Vagina (tissue), 2 donors: ENCODE data around the gene PDE4A.
A peak's percentile ranks its signal among the peaks of the same experiment; 100 is the strongest.

ENCODE experiments used
- CTCF ChIP-seq, 3 experiments: fragments of 450-650 bp in 2 of 3; fragments of 200-600 bp in 1 of 3; sonication (generic) in 1 of 3; IDR thresholded peaks; one replicate each; pipeline ENCODE4 v1.5.1; 2017 to 2019; ENCODE audit warnings: antibody characterized with exemption in 3 of 3, mild to moderate bottlenecking in 2 of 3, moderate library complexity in 2 of 3
- POLR2A ChIP-seq, 2 donors: fragments of 450-650 bp; IDR thresholded peaks; one replicate each; pipeline ENCODE4 v1.6.1; 2017; ENCODE audit warnings: antibody characterized with exemption in 2 of 2, mild to moderate bottlenecking in 2 of 2, moderate library complexity in 2 of 2
- POLR2AphosphoS5 ChIP-seq, 2 donors: sonication (generic); formaldehyde crosslinking; IDR thresholded peaks; one replicate each; pipeline ENCODE4 v1.9.0; 2017; ENCODE audit warnings: antibody characterized with exemption in 2 of 2, mild to moderate bottlenecking in 2 of 2, low read depth in 1 of 2; ENCODE audit not compliant: insufficient read depth in 1 of 2

- TF ChIP-seq CTCF (IDR thresholded peaks at IDR 0.05) = no peak
- TF ChIP-seq POLR2A (IDR thresholded peaks at IDR 0.05) = no peak
- peak in 1 of 2 donors; percentile 60 for TF ChIP-seq POLR2AphosphoS5 (IDR thresholded peaks at IDR 0.05; ENCODE audit: insufficient read depth in 1 of 2, low read depth in 1 of 2)
Measured at GRCh38 chr19:10503002-10503789, 82.9 kb downstream of the PDE4A start, which contains the start of gene KEAP1.
